Adrenal gland (tissue), 12 donors: ENCODE data around the gene BNC1. TPM values are rescaled to one million over a fixed set of nuclear protein-coding genes. Genes with fewer than 3 reads are reported as not detected.

ENCODE experiments used
- DNase-seq, 7 donors: peaks; one replicate each; pipeline ENCODE4 v3.0.0-alpha.2; 2019 to 2020
- H3K27ac ChIP-seq, 5 donors: fragments of 200-600 bp; sonication (generic) in 4 of 5; 1 replicate in 3 of 5; 2 replicates in 2 of 5; pipeline versions ENCODE4 v1.5.1 to v1.8.0; 2016 to 2020; ENCODE audit warnings: mild to moderate bottlenecking in 1 of 5
- H3K27me3 ChIP-seq: fragments of 200-600 bp; 2 replicates; pipeline ENCODE4 v1.8.0; 2021
- H3K36me3 ChIP-seq, 2 donors: fragments of 200-600 bp; replicated peaks in 1 of 2; 1 replicate in 1 of 2; 2 replicates in 1 of 2; pipeline versions ENCODE4 v1.5.1 to v1.8.0; 2018 to 2022
- H3K4me1 ChIP-seq, 2 donors: fragments of 200-600 bp; replicated peaks in 1 of 2; 1 replicate in 1 of 2; 2 replicates in 1 of 2; pipeline versions ENCODE4 v1.5.1 to v1.8.0; 2018 to 2021
- H3K4me3 ChIP-seq, 4 donors: fragments of 200-600 bp; sonication (generic) in 3 of 4; one replicate each; pipeline ENCODE4 v1.5.1; 2016 to 2018
- H3K9me3 ChIP-seq, 3 donors: fragments of 200-600 bp; sonication (generic) in 1 of 3; replicated peaks in 1 of 3; 1 replicate in 2 of 3; 2 replicates in 1 of 3; pipeline versions ENCODE4 v1.5.1 to v1.8.0; 2016 to 2021
- POLR2A ChIP-seq, 2 donors: fragments of 450-650 bp; IDR thresholded peaks; one replicate each; pipeline ENCODE4 v1.6.1; 2017; ENCODE audit warnings: antibody characterized with exemption in 2 of 2, mild to moderate bottlenecking in 2 of 2, moderate library complexity in 1 of 2
- WGBS, 4 donors: extraction: QIAGEN DNeasy Blood & Tissue Kit in 2 of 4; methylation state at CpG; one replicate each; pipeline versions ENCODE4 v1.1.5 to v1.1.7; 2013 to 2017; 5-methylcytosine and 5-hydroxymethylcytosine counted together
- intact Hi-C, 2 donors: fragments of 100-400 bp; cut with DNase I; formaldehyde crosslinking; loops; one replicate each; pipeline versions ENCODE4 v1.14.1 to v1.15.0; 2022 to 2023
- polyA plus RNA-seq, 3 donors: library from polyadenylated mRNA; stranded (reverse); fragments of 200-250 nt in 2 of 3; fragments of 350-450 nt in 1 of 3; fragmentation: Illumina TruSeq in 1 of 3; extraction: RNeasy Lipid Tissue Mini Kit (QIAGEN cat#74804) in 1 of 3; gene quantifications; one replicate each; pipeline ENCODE4 v1.2.3, GENCODE V29; 2013 to 2014
- total RNA-seq, 9 donors: library from RNA; depleted of rRNA in 4 of 9; stranded (reverse); fragments of >200 nt in 4 of 9; fragments of 120-200 nt in 1 of 9; fragmentation: NEBNext Ultra II Directional in 1 of 9; extraction: Animal tissue kit (Norgen Biotek cat#: 25700) in 1 of 9; gene quantifications; one replicate each; pipeline versions ENCODE4 v1.1.0 to v1.2.4, GENCODE V29; 2013 to 2023
- TF ChIP-seq, protein P1 (sequence below), 6 experiments: fragments of 450-650 bp in 4 of 6; fragments of 200-600 bp in 2 of 6; sonication (generic) in 1 of 6; IDR thresholded peaks; 1 replicate in 5 of 6; 2 replicates in 1 of 6; pipeline versions ENCODE4 v1.5.1 to v1.8.0; 2016 to 2021; ENCODE audit warnings: antibody characterized with exemption in 6 of 6, mild to moderate bottlenecking in 2 of 6, moderate library complexity in 1 of 6
- donor health status: healthy with polysubstance abuse.
- donor health status: Bipolar disorder and iron deficiency.
- donor health status: DM: yes; HTN: yes; CAD: no.
- donor health status: DM: no; HTN: no; CAD: no.
- donor health status: DM: no; HTN: no; CAD: no.
- donor health status: DM: yes; HTN: yes; CAD: no.

BNC1 gene
- total and polyA plus RNA-seq, 12 donors = 0.03 to 0.55 (median 0.17) TPM; not detected in 3

DNA sequence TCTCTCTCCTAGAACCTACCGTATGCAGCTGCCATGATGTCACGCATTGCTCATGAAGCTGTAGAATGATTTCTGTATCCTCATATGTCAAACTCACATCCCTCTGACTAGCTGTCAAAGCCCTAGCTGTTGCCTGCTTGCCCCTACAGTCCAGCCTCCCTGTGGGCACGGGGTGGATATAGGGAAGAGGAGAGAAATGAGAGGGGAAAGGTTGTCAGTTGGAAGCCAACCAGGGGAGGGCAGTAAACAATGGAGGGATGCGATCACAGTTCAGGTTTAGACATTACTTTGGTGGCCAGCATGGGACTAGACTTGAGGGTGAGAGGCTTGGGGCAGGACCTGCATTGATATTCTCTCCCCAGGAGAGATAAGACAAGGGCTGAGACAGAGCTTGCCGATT, 75.1 kb downstream of the BNC1 start:
- no peak for TF ChIP-seq POLR2A (IDR thresholded peaks at IDR 0.05)
- TF ChIP-seq, protein P1, sequence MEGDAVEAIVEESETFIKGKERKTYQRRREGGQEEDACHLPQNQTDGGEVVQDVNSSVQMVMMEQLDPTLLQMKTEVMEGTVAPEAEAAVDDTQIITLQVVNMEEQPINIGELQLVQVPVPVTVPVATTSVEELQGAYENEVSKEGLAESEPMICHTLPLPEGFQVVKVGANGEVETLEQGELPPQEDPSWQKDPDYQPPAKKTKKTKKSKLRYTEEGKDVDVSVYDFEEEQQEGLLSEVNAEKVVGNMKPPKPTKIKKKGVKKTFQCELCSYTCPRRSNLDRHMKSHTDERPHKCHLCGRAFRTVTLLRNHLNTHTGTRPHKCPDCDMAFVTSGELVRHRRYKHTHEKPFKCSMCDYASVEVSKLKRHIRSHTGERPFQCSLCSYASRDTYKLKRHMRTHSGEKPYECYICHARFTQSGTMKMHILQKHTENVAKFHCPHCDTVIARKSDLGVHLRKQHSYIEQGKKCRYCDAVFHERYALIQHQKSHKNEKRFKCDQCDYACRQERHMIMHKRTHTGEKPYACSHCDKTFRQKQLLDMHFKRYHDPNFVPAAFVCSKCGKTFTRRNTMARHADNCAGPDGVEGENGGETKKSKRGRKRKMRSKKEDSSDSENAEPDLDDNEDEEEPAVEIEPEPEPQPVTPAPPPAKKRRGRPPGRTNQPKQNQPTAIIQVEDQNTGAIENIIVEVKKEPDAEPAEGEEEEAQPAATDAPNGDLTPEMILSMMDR (IDR thresholded peaks at IDR 0.05) = no peak
- H3K27me3 ChIP-seq = no peaks in the 10 kb centered on the region
- H3K36me3 ChIP-seq = no peaks in the 10 kb centered on the region
- no peak overlapping the region for H3K4me3 ChIP-seq
- 83 to 87% (median 84%) methylated on average over 5 of the region's 5 CpGs for WGBS, 4 donors
- no peak for DNase-seq
- H3K9me3 ChIP-seq = no peaks in the 10 kb centered on the region
- H3K4me1 ChIP-seq = peaks cover 22% of the 10 kb centered on the region in 2 donors
- intact Hi-C loops = loop anchor here in 1 of 2 donors (5.0 kb wide), 1 partner anchor 142 kb away; the partner anchor contains the start of gene BTBD1
- no peak overlapping the region for H3K27ac ChIP-seq

DNA sequence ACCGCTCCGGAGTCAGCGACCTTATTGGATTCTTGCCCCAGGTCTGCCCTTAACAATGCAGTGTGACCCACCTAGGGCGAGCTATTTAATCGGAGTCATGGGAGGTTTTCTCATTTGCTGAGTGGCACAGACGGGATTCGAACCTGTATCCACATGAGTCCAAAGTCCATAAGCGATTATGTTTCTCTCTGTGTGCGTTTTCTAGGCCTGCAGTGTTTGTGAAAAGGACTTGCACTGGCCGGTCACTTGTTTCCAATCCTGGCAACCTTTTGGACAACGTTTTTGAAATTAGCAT, 76.2 kb downstream of the BNC1 start:
- Histone ChIP-seq H3K4me3 (peak overlapping the region in 3 of 4 donors; percentile 69 to 76 (median 71)), H3K36me3 (no peaks in the 10 kb centered on the region), H3K9me3 (no peaks in the 10 kb centered on the region), H3K27ac (peak overlapping the region in 3 of 5 donors; percentile 79 to 93 (median 93)), H3K4me1 (peaks cover 28 to 30% of the 10 kb centered on the region in 2 donors), H3K27me3 (no peaks in the 10 kb centered on the region)
- no peak for DNase-seq
- intact Hi-C loops = loop anchor here in 1 of 2 donors (5.0 kb wide), 1 partner anchor 141 kb away; the partner anchor contains the start of gene BTBD1
- 7 to 41% (median 9%) methylated on average over 2 to 11 of the region's 11 CpGs for WGBS, 4 donors
- TF ChIP-seq POLR2A (IDR thresholded peaks at IDR 0.05) = no peak
- TF ChIP-seq, protein P1 (IDR thresholded peaks at IDR 0.05) = no peak

DNA sequence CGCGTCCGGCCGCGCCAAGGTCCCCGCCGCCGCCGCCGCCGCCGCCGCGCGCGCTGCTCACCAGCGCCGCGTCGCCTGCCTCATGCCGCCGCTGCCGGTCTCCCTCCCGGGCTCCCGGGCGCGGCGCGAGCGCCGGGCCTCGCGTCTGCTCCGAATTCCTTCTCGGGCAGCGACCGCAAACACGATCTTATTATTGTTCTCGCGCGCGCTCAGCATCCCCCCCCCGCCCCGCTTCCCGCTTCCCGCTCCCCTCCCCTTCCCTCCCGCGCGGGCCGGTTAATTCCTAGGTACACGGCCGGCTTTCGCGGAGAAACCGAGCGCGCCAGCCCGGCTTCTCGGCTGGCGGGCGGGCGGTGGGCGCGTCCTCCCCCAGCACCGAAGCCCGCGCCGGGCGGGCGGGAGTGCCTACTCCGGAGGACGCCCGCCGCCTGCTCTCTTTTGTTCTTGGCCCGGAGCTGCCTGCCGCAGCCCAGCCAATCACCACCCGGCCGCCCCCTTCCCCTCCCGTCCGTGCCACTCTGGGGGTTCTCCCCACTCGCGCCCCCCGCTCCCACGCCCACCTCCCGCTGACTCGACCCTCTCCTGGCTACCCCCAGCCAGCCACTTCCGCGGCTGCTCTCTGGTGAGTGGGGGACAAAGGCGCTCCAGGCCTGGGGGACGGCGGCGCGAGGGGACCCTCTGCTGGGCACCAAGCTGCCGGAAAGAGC, 76.7 kb downstream of the BNC1 start, which contains the start of gene HDGFL3:
Gene HDGFL3 (minus strand): TSS at position 164 of the 707 bp plus-strand sequence. CDS start 409 bp downstream, outside the sequence.
- peak; percentile 51 to 79 (median 64) for DNase-seq
- intact Hi-C loops = loop anchor here in 1 of 2 donors (5.0 kb wide), 1 partner anchor 141 kb away; the partner anchor contains the start of gene BTBD1
- H3K27ac ChIP-seq = peak within 1 kb of the TSS; percentile 53 to 93 (median 79)
- H3K4me3 ChIP-seq = peak within 1 kb of the TSS; percentile 69 to 95 (median 74)
- peaks cover 33 to 35% of the 10 kb centered on the region in 2 donors for H3K4me1 ChIP-seq
- H3K27me3 ChIP-seq = no peaks in the 10 kb centered on the region
- no peaks in the 10 kb centered on the region for H3K36me3 ChIP-seq
- 0 to 10% (median 1%) methylated on average over 2 to 94 of the region's 94 CpGs for WGBS, 4 donors
- TF ChIP-seq POLR2A (IDR thresholded peaks at IDR 0.05) = peak in 1 of 2 donors; percentile 45
- TF ChIP-seq, protein P1 (IDR thresholded peaks at IDR 0.05) = peak in 1 of 6 experiments; percentile 15
- H3K9me3 ChIP-seq = no peaks in the 10 kb centered on the region

DNA sequence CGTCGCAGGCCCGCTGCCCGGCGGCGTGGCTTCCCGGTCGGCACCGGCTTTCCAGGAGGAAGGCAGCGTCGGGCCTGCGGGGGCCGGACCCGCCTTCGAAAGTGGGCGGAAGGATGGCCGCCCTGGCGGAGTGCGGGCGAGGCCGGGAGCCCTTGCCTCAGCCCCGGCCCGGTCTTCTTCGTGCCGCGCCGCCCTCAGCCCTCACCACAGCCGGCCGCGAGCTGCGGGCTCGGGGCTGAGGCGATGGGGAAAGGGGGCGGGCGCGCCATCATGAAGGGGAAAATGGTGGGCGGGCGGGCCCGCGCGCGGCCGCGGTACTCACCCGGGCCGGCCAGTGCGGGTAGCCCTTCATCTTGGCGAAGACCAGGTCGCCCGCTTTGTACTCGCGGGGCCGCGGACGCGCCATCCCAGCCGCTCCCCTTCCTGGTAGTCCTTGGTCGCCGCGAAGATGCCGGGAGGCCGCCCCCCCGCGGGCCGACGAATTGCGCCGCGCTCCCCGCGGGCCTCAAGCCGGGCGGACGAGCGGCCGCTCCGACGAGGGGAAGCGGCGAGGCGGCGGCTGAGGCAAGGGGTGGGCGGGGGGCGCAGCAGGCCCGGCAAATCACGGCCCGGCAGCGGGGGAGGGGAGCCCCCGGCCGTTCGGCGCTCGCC, 77.3 kb downstream of the BNC1 start:
- 0 to 1% (median 0%) methylated on average over 1 to 91 of the region's 93 CpGs for WGBS, 4 donors
- peak; percentile 29 to 64 (median 48) for DNase-seq

More for the DNA sequence above, 77.3 kb downstream of the BNC1 start:
- Histone ChIP-seq H3K27me3 (no peaks in the 10 kb centered on the region), H3K9me3 (no peaks in the 10 kb centered on the region), H3K4me3 (peak overlapping the region; percentile 33 to 95 (median 73)), H3K4me1 (peaks cover 40 to 42% of the 10 kb centered on the region in 2 donors), H3K27ac (peak overlapping the region; percentile 53 to 93 (median 79)), H3K36me3 (no peaks in the 10 kb centered on the region)
- TF ChIP-seq POLR2A (IDR thresholded peaks at IDR 0.05) = no peak
- TF ChIP-seq, protein P1 (IDR thresholded peaks at IDR 0.05) = no peak
- intact Hi-C loops = loop anchor here in 1 of 2 donors (5.0 kb wide), 1 partner anchor 140 kb away; the partner anchor contains the start of gene BTBD1
